ENCODE measurements around the gene RILPL2. TPM values are rescaled to one million over a fixed set of nuclear protein-coding genes. Genes with fewer than 3 reads are reported as not detected.
"Not testable (repeated sequence)": the region's sequence is repeated elsewhere in the genome, so short reads cannot be mapped to it uniquely, and the experiment has no call there.

RILPL2 gene
- total and polyA plus RNA-seq, 10 donors = 10.8 to 18.0 (median 13.5) TPM

GRCh38 chr12:123427036-123427769 is 9.3 kb downstream of the RILPL2 start:
- Histone ChIP-seq H3K36me3 (peaks cover 0 to 96% (median 32%) of the 10 kb centered on the region in 6 donors), H3K27me3 (replicated peaks in 1 of 7) (no peaks in the 10 kb centered on the region)
- intact Hi-C loops (cut with DNase I; ENCODE audit: low total_unique reads) = no loop called here

GRCh38 chr12:123421314-123421713 is 15.2 kb downstream of the RILPL2 start:
- no peak overlapping the region for H3K4me3 ChIP-seq
- no peak for DNase-seq
- H3K9me3 ChIP-seq = no peaks in the 10 kb centered on the region
- H3K27ac ChIP-seq = no peak overlapping the region
- no peaks in the 10 kb centered on the region for H3K27me3 ChIP-seq (replicated peaks in 1 of 7)
- H3K4me1 ChIP-seq = peaks cover 0 to 2% (median 0%) of the 10 kb centered on the region in 6 donors
- intact Hi-C loops (cut with DNase I; ENCODE audit: low total_unique reads) = no loop called here
- TF ChIP-seq POLR2A (IDR thresholded peaks at IDR 0.05) (no peak), POLR2AphosphoS5 (IDR thresholded peaks at IDR 0.05) (no peak), CTCF (IDR thresholded peaks at IDR 0.05 in 8 of 11, conservative IDR thresholded peaks at IDR 0.05 in 3 of 11) (no peak)
- WGBS, 5 donors = 96 to 100% (median 100%) methylated on average over 2 of the region's 2 CpGs
- H3K36me3 ChIP-seq = peaks cover 0 to 100% (median 49%) of the 10 kb centered on the region in 6 donors

More at GRCh38 chr12:123427036-123427769, 9.3 kb downstream of the RILPL2 start:
- H3K4me3 ChIP-seq = no peak overlapping the region
- H3K27ac ChIP-seq = peak overlapping the region; percentile 51 to 81 (median 68)
- TF ChIP-seq CTCF (IDR thresholded peaks at IDR 0.05 in 8 of 11, conservative IDR thresholded peaks at IDR 0.05 in 3 of 11) = peak in 2 of 11 experiments; percentile 11 to 15
- TF ChIP-seq POLR2A (IDR thresholded peaks at IDR 0.05) = no peak
- TF ChIP-seq POLR2AphosphoS5 (IDR thresholded peaks at IDR 0.05) = peak; percentile 77 to 87 (median 79)
- WGBS, 5 donors = 63 to 82% (median 77%) methylated on average over 8 of the region's 8 CpGs
- DNase-seq = peak; percentile 92
- H3K4me1 ChIP-seq = peaks cover 6 to 57% (median 36%) of the 10 kb centered on the region in 6 donors
- H3K9me3 ChIP-seq = no peaks in the 10 kb centered on the region

- no peaks in the 10 kb centered on the region for H3K27me3 ChIP-seq (replicated peaks in 1 of 7)
- peak overlapping the region in 4 of 8 donors; percentile 11 to 56 (median 46) for H3K27ac ChIP-seq
- WGBS, 5 donors = 94 to 98% (median 96%) methylated on average over 5 of the region's 5 CpGs
- no peaks in the 10 kb centered on the region for H3K9me3 ChIP-seq
- H3K4me1 ChIP-seq = no peaks in the 10 kb centered on the region
- no peak for DNase-seq
- intact Hi-C loops (cut with DNase I; ENCODE audit: low total_unique reads) = no loop called here
- TF ChIP-seq CTCF (IDR thresholded peaks at IDR 0.05 in 8 of 11, conservative IDR thresholded peaks at IDR 0.05 in 3 of 11) (no peak), POLR2AphosphoS5 (IDR thresholded peaks at IDR 0.05) (peak in 1 of 3 donors; percentile 21)
- no peak overlapping the region for H3K4me3 ChIP-seq
- peaks cover 0 to 100% (median 52%) of the 10 kb centered on the region in 6 donors for H3K36me3 ChIP-seq
Observed at GRCh38 chr12:123410041-123410412, 26.5 kb downstream of the RILPL2 start.

GRCh38 chr12:123409284-123410040 is 27.0 kb downstream of the RILPL2 start:
- H3K4me1 ChIP-seq; intact Hi-C loops (cut with DNase I; ENCODE audit: low total_unique reads): not testable (repeated sequence)
- peaks cover 0 to 100% (median 55%) of the 10 kb centered on the region in 6 donors for H3K36me3 ChIP-seq

More at GRCh38 chr12:123409284-123410040, 27.0 kb downstream of the RILPL2 start:
- not testable (repeated sequence) for H3K9me3 ChIP-seq; H3K4me3 ChIP-seq; H3K27me3 ChIP-seq (replicated peaks in 1 of 7); DNase-seq
- 84 to 90% (median 86%) methylated on average over 11 of the region's 11 CpGs for WGBS, 5 donors
- peak in 1 of 3 donors; percentile 27 for TF ChIP-seq POLR2AphosphoS5 (IDR thresholded peaks at IDR 0.05)
- peak overlapping the region in 4 of 8 donors; percentile 11 to 65 (median 46) for H3K27ac ChIP-seq

Measured in spleen (tissue), 11 donors.